Activated naive CD4-positive, alpha-beta T cell treated with anti-CD3 and anti-CD28 coated beads, Interleukin-2, amount 10 ng/mL, durations not matched to agents 7 days and 5 days (primary cell): ENCODE measurements around the gene PPP1R26.
A peak's percentile ranks its signal among the peaks of the same experiment; 100 is the strongest.

Experiments used
- CTCF ChIA-PET: fragments of 350-600 bp; sonication (Branson Sonifier 250); formaldehyde crosslinking; loops from one replicate; lab custom pipeline; 2021; ENCODE audit warnings: antibody characterized with exemption; lab: Charles Lee
- DNase-seq: peaks from one replicate; pipeline ENCODE4 v3.0.0-alpha.2; 2020
- H3K27ac Mint-ChIP-seq: one replicate; pipeline ENCODE4 v1.8.0; 2021; ENCODE audit warnings: mild to moderate bottlenecking, moderate library complexity, mixed read lengths
- H3K27me3 Mint-ChIP-seq: one replicate; pipeline ENCODE4 v1.8.0; 2021; ENCODE audit warnings: mild to moderate bottlenecking, mixed read lengths
- H3K36me3 Mint-ChIP-seq: one replicate; pipeline ENCODE4 v1.8.0; 2021; ENCODE audit warnings: mixed read lengths
- H3K4me1 Mint-ChIP-seq: one replicate; pipeline ENCODE4 v1.8.0; 2021; ENCODE audit warnings: mixed read lengths
- H3K4me3 Mint-ChIP-seq: one replicate; pipeline ENCODE4 v1.8.0; 2021; ENCODE audit warnings: mild to moderate bottlenecking, moderate library complexity, mixed read lengths
- H3K9me3 Mint-ChIP-seq: one replicate; pipeline ENCODE4 v1.8.0; 2021; ENCODE audit warnings: mixed read lengths

The PPP1R26 gene

DNA sequence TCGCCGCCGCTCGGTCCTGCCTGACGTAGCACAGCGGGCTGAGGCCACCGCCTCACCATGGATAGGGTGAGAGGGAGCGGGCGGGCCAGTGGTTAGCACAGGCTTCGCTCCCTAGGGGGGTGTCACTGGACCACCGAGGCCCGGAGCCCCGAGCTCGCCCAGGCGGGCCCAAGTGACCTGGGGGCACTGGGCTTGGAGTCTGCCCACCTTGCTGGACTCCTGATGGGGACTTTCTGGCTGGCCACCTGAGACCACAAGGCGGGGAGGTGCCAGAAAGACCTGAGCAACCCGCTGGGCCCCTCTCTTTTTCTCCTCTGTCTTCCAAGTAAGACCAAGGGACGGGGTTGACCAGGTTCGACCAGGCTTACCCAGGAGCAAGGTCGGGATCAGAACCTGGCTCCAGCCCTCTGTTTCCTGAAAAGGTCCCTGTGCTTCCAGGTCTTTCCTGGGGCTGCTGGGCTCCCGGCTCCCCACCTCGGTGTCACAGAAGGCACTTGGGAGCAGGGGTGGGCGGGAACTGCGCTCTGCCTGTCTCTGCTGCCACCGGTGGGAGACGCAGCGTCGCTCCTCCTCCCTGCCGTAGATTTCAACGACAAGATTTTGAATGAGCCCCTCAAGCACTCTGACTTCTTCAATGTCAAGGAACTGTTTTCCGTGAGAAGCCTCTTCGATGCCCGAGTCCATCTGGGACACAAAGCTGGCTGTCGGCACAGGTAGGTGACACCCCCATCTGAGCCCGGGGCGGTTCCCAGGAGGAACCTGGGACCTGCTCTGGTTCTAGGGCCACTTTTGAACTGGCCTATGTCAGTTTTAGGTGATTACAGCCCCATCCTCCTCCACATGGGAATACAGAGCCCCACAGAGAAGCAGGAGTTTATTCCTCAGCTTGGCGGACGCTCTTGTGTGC is 21.9 kb downstream of the PPP1R26 start:
- Mint-ChIP-seq H3K4me3 (peak overlapping the region; percentile 91), H3K27ac (peak overlapping the region; percentile 37), H3K27me3 (peaks cover 19% of the 10 kb centered on the region), H3K36me3 (peaks cover 16% of the 10 kb centered on the region), H3K4me1 (peaks cover 18% of the 10 kb centered on the region), H3K9me3 (no peaks in the 10 kb centered on the region)
- CTCF ChIA-PET: no interaction called here
- DNase-seq: peak; percentile 69

DNA sequence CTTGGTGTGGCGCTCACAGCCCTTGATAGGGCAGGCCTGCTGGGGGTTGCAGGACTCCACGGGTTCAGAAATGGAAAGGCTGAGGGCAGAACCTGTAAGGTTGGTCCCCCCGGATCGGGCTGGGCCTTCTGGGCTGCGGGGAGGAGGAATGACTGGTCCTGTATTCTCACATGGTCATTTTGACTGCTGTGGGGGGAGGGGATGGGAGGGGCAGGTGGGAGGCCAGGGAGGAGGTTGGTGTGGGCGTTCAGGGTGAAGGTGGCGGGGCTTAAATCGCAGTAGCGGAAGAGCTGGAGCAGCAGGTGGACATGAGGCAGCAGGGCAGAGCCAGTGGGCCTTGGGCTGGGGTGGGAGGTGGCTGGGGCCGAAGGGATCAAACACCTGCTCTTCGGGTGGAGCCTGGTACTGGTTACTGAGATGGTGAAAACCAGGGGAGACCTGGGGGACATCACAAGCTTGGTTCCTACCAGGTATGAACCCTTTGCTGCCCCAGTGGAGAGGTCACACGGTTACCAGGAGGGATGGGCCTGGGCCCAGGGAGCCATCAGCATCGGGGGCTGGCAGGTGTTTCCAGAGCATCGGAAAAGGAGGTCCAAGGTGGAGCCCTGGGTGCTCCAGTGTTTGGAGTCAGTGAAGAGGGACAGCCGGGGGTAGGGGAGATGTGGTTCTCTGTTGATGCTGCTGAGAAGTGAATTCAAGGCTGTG is 22.7 kb downstream of the PPP1R26 start:
- CTCF ChIA-PET: no interaction called here
- Mint-ChIP-seq H3K9me3 (no peaks in the 10 kb centered on the region), H3K4me1 (peaks cover 18% of the 10 kb centered on the region), H3K4me3 (peak overlapping the region; percentile 91), H3K36me3 (peaks cover 16% of the 10 kb centered on the region), H3K27ac (no peak overlapping the region), H3K27me3 (peaks cover 19% of the 10 kb centered on the region)
- DNase-seq: peak; percentile 19

DNA sequence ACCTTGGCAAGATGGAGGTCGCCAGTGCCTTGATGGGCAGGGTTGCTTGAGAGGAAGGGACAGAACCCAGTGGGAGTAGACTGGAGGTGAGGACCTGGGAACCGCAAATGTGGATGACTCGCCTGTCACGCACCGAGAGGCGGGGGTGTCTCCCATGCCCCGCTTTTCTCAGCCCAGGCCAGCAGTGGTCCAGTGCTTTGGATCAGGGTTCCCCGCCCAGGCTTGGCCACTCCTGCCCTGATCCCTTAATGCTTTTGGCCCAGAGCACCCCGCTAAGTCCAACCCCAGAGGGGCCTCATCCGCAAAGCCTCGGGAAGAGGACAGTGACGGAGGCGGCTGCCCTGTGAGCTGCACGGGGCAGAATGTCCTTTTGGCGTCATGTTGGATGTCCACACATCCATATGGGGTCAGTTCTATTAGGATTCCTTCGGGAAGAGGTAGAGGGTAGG is 23.3 kb downstream of the PPP1R26 start:
- H3K27ac Mint-ChIP-seq: no peak overlapping the region
- peaks cover 16% of the 10 kb centered on the region for H3K36me3 Mint-ChIP-seq
- H3K27me3 Mint-ChIP-seq: peaks cover 19% of the 10 kb centered on the region
- DNase-seq: no peak
- peak overlapping the region; percentile 44 for H3K4me3 Mint-ChIP-seq
- H3K9me3 Mint-ChIP-seq: no peaks in the 10 kb centered on the region
- CTCF ChIA-PET: no interaction called here
- H3K4me1 Mint-ChIP-seq: peaks cover 18% of the 10 kb centered on the region

DNA sequence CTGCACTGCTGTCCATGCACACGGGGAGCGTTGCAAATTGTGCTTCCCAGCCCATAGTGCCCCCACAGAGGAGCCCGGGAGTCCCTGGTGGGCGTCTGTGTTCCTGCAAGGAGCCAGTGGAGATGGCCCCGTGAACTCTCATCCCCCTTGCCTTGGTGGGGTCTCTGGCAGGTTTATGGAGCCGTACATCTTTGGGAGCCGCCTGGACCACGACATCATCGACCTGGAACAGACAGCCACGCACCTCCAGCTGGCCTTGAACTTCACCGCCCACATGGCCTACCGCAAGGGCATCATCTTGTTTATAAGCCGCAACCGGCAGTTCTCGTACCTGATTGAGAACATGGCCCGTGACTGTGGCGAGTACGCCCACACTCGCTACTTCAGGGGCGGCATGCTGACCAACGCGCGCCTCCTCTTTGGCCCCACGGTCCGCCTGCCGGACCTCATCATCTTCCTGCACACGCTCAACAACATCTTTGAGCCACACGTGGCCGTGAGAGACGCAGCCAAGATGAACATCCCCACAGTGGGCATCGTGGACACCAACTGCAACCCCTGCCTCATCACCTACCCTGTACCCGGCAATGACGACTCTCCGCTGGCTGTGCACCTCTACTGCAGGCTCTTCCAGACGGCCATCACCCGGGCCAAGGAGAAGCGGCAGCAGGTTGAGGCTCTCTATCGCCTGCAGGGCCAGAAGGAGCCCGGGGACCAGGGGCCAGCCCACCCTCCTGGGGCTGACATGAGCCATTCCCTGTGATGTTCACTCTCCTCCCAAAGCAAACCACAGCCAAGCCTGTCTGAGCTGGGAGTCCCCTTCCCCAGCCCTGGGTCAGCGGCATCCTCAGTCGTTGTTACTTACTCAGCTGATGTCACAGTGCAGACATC is 24.0 kb downstream of the PPP1R26 start:
- Mint-ChIP-seq H3K4me3 (peak overlapping the region; percentile 44), H3K9me3 (no peaks in the 10 kb centered on the region), H3K27me3 (peaks cover 19% of the 10 kb centered on the region), H3K27ac (no peak overlapping the region), H3K4me1 (peaks cover 18% of the 10 kb centered on the region), H3K36me3 (peaks cover 16% of the 10 kb centered on the region)
- no peak for DNase-seq
- CTCF ChIA-PET: interaction anchor here (0.8 to 1.7 kb wide), 4 partner anchors 10 to 22 kb away, joined by 3 to 11 read pairs (median 6); no protein-coding TSS in a partner anchor

DNA sequence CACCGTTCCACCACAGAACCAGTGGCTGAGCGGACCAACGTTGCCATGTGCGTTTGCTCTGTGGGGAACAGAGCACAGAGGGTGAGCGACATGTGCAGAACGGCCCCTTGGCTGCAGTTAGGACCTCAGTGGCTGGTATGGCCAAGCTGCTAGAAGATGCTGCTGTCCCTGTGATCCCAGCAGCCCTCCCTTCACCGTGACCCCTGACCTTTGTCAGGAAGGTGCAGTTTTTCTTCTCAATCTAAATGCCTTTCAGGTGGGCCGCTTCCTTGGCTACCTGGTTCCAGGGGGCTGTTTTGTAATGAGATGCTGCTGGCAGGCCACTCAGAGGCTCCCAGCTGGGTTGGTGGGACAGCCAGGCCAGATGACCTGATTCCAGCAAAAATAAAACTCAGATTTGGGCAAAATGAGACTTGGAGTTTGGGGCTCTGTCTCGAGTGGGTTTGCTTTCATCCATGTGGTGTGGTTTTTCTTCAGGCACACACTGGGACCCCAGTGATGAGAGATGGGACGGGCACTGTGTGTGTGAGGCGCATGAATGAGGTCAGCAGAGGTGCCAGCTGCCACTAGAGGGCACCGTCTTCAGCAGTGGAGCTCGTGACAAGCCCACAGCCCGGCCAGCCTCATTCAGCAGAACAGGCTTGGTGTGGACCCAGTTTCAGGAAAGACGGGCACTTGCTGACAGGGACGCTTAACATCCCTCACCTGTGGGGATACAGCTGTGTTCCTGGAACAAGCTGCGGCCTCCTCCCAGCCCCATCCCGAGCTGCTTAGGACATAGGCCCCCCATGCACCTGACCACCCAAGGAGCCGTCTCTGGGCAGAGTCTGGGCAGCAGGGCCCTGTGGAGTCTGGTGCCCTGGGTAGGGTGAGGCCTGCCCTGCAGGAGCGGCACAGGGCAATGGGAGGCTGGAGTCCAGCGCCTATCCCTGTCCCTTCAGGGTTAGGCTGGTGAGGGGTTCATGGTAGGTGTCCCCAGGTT is 25.0 kb downstream of the PPP1R26 start:
- Mint-ChIP-seq H3K4me3 (no peak overlapping the region), H3K36me3 (peaks cover 16% of the 10 kb centered on the region), H3K9me3 (peaks cover 5% of the 10 kb centered on the region), H3K27me3 (peaks cover 11% of the 10 kb centered on the region), H3K4me1 (peaks cover 16% of the 10 kb centered on the region), H3K27ac (no peak overlapping the region)
- CTCF ChIA-PET: interaction anchor here (0.6 to 1.7 kb wide), 6 partner anchors 11 to 29 kb away, joined by 3 to 11 read pairs (median 4); no protein-coding TSS in a partner anchor
- DNase-seq: peak; percentile 71

DNA sequence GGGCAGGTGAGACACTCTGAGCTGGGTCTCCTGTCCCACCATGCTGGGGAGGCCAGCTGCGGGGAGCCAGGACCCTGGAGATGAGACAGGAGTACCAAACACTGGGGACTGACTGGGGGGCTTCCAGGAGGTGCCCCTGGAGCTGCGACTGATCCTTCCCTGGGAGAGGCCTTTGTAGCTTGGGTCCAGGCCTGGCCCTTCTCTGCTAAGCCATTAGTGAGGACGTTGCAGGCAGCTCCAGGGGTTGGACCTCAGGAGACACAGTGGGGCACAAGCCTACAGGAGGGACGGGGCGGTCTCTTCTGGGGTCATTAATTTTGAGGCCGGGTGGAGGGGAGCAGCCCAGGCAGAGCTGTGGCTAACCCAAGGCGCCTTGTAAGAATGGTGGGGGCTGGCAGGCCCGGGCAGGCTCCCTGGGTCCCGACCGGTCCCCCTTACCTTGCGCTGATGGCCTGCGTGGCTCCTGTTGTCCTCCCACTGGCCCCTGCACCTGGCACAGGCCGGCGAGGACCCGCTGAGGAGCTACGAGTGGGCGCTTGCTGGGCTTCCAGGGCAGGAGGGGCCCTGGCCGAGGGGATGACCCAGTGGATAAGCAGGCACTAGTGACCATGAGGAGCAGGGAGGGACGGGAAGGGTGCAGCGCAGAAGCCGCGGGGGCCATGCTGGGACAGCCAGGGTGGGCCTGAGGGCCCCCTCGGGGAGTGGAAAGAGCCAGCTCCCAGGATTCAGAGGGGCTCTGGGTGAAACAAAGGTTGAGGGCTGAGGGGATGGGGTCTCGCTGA is 26.0 kb downstream of the PPP1R26 start:
- CTCF ChIA-PET: interaction anchor here (1.1 to 1.7 kb wide), 5 partner anchors 12 to 28 kb away, joined by 3 to 11 read pairs (median 4); no protein-coding TSS in a partner anchor
- Mint-ChIP-seq H3K36me3 (peaks cover 14% of the 10 kb centered on the region), H3K27ac (no peak overlapping the region), H3K9me3 (peaks cover 6% of the 10 kb centered on the region), H3K27me3 (peaks cover 9% of the 10 kb centered on the region), H3K4me1 (peaks cover 14% of the 10 kb centered on the region), H3K4me3 (no peak overlapping the region)
- DNase-seq: no peak

DNA sequence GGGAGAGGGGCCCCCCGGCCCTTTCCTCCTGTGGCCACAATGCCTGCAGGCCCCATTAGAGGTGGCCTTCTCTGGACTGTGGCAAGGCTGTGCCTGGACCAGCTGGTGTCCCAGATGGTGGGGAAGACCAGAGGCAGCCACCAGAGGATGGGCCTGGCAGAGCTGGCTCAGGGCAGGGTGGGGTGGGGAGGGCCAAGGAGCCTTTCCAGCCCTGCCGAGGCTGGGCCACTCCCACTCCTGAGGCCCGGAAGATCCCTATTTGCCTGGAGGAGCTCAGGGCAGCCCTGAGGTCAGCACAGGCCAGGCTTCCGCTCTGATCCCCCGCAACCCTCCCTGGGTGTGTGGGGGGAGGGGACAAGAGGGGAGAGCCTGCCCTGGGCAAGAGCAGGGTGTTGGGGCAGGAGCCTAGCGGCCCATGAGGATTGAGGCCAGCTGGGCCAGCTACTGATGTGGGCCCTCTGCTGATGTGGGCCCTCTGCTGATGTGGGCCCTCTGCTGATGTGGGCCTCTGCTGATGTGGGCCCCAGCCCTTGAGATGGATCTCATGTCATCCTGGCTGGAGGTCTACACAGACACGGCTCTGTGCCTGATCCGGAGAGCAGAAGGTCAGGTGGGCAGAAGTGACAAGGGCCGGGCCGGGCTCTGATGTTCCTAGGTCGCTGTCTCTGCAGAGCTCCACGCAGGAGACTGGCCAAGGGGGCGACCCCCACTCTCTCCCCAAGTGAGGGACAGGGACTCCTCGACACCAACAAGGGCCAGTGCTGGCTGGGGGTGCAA is 26.9 kb downstream of the PPP1R26 start:
- H3K27me3 Mint-ChIP-seq: peaks cover 9% of the 10 kb centered on the region
- CTCF ChIA-PET: interaction anchor here (1.2 kb wide), 1 partner anchor 22 kb away, joined by 3 read pairs; no protein-coding TSS in a partner anchor
- DNase-seq: peak; percentile 18
- no peak overlapping the region for H3K4me3 Mint-ChIP-seq
- no peak overlapping the region for H3K27ac Mint-ChIP-seq
- H3K36me3 Mint-ChIP-seq: peaks cover 14% of the 10 kb centered on the region
- peaks cover 6% of the 10 kb centered on the region for H3K9me3 Mint-ChIP-seq
- peaks cover 15% of the 10 kb centered on the region for H3K4me1 Mint-ChIP-seq

DNA sequence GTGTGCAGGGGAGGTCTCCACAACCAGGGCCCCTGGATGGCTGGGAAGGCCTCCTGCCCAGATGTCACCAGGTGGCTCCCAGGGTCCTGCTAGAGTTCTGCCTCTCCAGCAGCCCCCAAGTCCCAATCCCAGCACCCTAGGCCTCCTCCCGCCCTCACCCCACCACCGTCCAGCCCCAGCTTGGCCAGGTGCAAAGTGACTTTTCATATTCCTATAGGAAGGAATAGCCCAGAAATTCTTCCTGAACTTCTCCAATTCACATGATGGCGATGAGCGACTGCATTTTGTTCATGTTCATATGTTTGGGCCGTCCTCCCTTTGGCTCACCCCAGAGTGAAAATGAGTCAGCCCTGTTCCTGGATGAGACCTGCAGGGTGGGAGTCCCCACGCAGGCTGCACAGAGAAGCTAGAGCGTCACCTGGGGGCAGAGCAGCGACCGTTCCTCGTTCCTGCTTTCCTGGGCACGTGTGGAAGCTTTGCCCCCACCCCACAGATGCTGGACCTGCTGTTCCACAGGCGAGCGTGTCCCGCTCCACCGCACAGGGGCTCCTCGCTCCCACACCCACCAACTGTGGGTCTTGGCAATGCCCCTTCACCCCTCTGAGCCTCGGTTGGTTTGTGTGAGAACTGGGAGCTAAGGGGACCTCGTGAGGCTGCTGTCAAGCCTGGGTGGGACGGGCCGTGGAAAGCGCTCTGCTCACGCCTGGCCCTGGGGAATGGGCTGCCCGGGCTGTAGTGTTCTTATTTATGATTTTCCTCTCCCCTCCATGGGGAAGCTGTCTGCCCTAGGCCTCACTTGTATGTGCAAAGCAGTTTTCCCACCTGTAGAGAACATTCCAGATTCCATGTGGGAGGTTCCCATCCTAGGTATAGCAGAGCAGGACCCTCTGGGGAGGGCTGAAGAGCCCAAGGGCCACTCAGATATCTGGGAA is 27.8 kb downstream of the PPP1R26 start:
- Mint-ChIP-seq H3K4me1 (peaks cover 6% of the 10 kb centered on the region), H3K4me3 (no peak overlapping the region), H3K36me3 (peaks cover 12% of the 10 kb centered on the region), H3K9me3 (peaks cover 6% of the 10 kb centered on the region), H3K27ac (no peak overlapping the region), H3K27me3 (peaks cover 9% of the 10 kb centered on the region)
- DNase-seq: peak; percentile 11
- CTCF ChIA-PET: no interaction called here

DNA sequence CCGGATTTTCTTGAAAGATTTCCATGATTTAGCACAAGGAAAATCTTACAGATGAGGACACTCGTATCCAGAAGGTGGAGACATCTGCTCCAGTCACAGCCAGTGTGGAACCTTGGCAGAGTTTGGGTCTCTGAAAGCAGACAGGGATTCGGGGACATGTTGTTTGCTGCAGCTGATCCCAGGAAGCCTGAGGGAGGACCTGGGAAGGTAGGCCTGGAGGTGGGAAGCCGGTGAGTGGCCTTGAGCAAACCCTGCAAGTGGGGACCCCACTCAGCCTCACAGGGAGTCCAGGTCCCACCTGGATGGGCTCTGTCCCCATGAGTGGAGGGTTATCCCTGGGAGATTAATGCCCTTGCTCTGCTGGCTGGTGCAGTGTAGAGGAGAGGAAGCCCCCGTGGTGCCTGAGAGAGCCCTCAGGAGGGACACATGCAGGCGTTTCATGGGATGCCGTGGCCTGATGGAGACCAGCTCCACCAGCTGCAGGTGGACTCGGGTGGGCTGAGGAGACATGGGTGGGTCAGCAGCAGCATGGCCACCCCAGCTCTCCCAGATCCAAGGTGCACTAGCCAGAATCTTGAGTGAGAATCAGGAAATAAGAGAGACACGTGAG is 28.7 kb downstream of the PPP1R26 start:
- CTCF ChIA-PET: no interaction called here
- Mint-ChIP-seq H3K27me3 (peaks cover 9% of the 10 kb centered on the region), H3K9me3 (peaks cover 6% of the 10 kb centered on the region), H3K4me3 (no peak overlapping the region), H3K27ac (no peak overlapping the region), H3K4me1 (peaks cover 2% of the 10 kb centered on the region), H3K36me3 (peaks cover 9% of the 10 kb centered on the region)
- DNase-seq: peak; percentile 3

DNA sequence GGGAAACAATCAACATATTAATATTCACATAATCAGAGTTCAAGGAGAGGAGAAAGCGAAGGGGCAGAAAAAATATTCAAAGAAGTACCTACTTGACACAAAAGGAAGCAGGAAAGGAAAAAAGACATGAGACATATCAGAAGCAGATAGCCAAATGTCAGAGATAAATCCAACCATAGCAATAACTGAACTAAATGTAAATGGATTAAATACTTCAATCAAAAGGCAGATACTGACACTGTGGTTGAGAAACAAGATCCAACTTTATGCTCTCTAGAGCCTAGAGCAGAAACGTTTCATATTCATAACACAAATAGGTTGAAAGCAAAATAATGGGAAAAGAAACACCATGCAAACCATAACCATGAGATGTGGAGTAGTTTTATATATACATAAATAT is 29.9 kb downstream of the PPP1R26 start:
- Mint-ChIP-seq H3K4me1 (peaks cover 2% of the 10 kb centered on the region), H3K36me3 (peaks cover 5% of the 10 kb centered on the region), H3K9me3 (peaks cover 6% of the 10 kb centered on the region), H3K4me3 (no peak overlapping the region), H3K27ac (no peak overlapping the region), H3K27me3 (peaks cover 9% of the 10 kb centered on the region)
- DNase-seq: no peak
- CTCF ChIA-PET: no interaction called here

DNA sequence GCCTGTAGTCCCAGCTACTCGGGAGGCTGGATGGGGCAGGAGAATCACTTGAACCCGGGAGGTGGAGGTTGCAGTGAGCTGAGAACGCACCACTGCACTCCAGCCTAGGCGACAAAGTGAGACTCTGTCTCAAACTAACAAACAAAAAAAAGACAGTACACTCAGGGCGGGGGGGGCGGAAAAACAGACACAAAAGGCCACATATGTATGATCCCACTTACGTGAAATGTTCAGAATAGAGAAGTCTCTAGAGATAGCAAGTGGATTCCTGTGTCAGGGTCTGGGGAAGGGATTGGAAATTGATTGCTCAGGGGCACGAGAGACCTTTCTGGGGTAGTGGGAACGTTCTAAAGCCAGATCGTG is 32.6 kb downstream of the PPP1R26 start:
- no peak for DNase-seq
- H3K9me3 Mint-ChIP-seq: peaks cover 6% of the 10 kb centered on the region
- no peaks in the 10 kb centered on the region for H3K36me3 Mint-ChIP-seq
- H3K4me3 Mint-ChIP-seq: no peak overlapping the region
- peaks cover 6% of the 10 kb centered on the region for H3K4me1 Mint-ChIP-seq
- H3K27ac Mint-ChIP-seq: no peak overlapping the region
- peaks cover 9% of the 10 kb centered on the region for H3K27me3 Mint-ChIP-seq
- CTCF ChIA-PET: no interaction called here
